GM12878 (cell line): ENCODE results near the gene SOWAHC. TPM values are rescaled to one million over a fixed set of nuclear protein-coding genes. Genes with fewer than 3 reads are reported as not detected.

Experiments
- ATAC-seq: fragments of 200-7000 bp; cut with Tn5 transposase; 3 replicates; pipeline ENCODE4 v1.9.1; 2020; ENCODE audit warnings: mild to moderate bottlenecking, moderate library complexity
- BruUV-seq: library from RNA; stranded (reverse); fragments of 400-500 nt; replicated peaks from 2 replicates; lab custom pipeline; 2021; lab: Mats Ljungman, UMichigan
- CTCF ChIA-PET: fragments of 300-600 bp; sonication (Branson Sonifier 250); formaldehyde crosslinking; extraction: SDS; loops from one replicate; lab custom pipeline; 2021; ENCODE audit warnings: inconsistent platforms; lab: Yijun Ruan, JAX
- POLR2A ChIA-PET: fragments of 350-600 bp; formaldehyde crosslinking; extraction: SDS; loops from one replicate; lab custom pipeline; 2021; ENCODE audit warnings: inconsistent platforms; lab: Charles Lee
- RAD21 ChIA-PET: fragments of 300-600 bp; sonication (Branson Sonifier 250); formaldehyde crosslinking; loops from one replicate; lab custom pipeline; 2023; ENCODE audit warnings: antibody characterized with exemption; ENCODE audit not compliant: unreplicated experiment; lab: Charles Lee
- SMC1A ChIA-PET: fragments of 300-600 bp; sonication (Branson Sonifier 250); formaldehyde crosslinking; loops from one replicate; lab custom pipeline; 2023; ENCODE audit not compliant: unreplicated experiment, uncharacterized antibody; lab: Charles Lee
- DNase-seq: peaks from one replicate; pipeline ENCODE4 v3.0.0-alpha.2; 2011; ENCODE audit warnings: low read depth, low spot score
- FAIRE-seq: peaks from 3 replicates; lab custom pipeline; 2011; peaks lifted over from hg19 to GRCh38; lab: Jason Lieb, UNC
- H2AFZ ChIP-seq: 2 replicates; pipeline ENCODE4 v1.6.0; 2011; ENCODE audit warnings: low read depth, low read length, control low read depth; ENCODE audit not compliant: control insufficient read depth
- H3K27ac ChIP-seq: 2 replicates; pipeline ENCODE4 v1.5.1; 2011; ENCODE audit warnings: control low read depth; ENCODE audit not compliant: control insufficient read depth, insufficient read depth
- H3K27me3 ChIP-seq, 2 experiments: replicated peaks in 1 of 2; 2 replicates each; pipeline versions ENCODE4 v1.6.0 to v1.6.1; 2011; ENCODE audit warnings: low read length in 1 of 2; ENCODE audit not compliant: control insufficient read depth in 2 of 2, insufficient read depth in 2 of 2
- H3K36me3 ChIP-seq, 2 experiments: 2 replicates each; pipeline ENCODE4 v1.5.1; 2011; ENCODE audit warnings: low read length in 1 of 2; ENCODE audit not compliant: control insufficient read depth in 2 of 2, insufficient read depth in 2 of 2
- H3K4me1 ChIP-seq: 2 replicates; pipeline ENCODE4 v1.6.1; 2011; ENCODE audit warnings: mild to moderate bottlenecking, low read length, moderate library complexity, mixed read lengths; ENCODE audit not compliant: control insufficient read depth, insufficient read depth
- H3K4me2 ChIP-seq: 2 replicates; pipeline ENCODE4 v1.6.0; 2011; ENCODE audit warnings: control low read depth; ENCODE audit not compliant: control insufficient read depth, insufficient read depth
- H3K4me3 ChIP-seq: fragments of 200-600 bp; sonication (generic); 2 replicates; pipeline ENCODE4 v1.5.1; 2016
- H3K79me2 ChIP-seq: 2 replicates; pipeline ENCODE4 v1.6.0; 2011; ENCODE audit warnings: low read length; ENCODE audit not compliant: control insufficient read depth, insufficient read depth
- H3K9ac ChIP-seq: 2 replicates; pipeline ENCODE4 v1.8.0; 2011; ENCODE audit warnings: low read length, control low read depth, mixed read lengths; ENCODE audit not compliant: control insufficient read depth, insufficient read depth
- H3K9me3 ChIP-seq: replicated peaks from 3 replicates; pipeline ENCODE4 v1.5.1; 2011; ENCODE audit warnings: mild to moderate bottlenecking, low read length; ENCODE audit not compliant: control insufficient read depth, insufficient read depth
- H4K20me1 ChIP-seq: 2 replicates; pipeline ENCODE4 v1.6.0; 2011; ENCODE audit not compliant: control insufficient read depth, insufficient read depth
- BCL11A ChIP-seq: IDR thresholded peaks from 2 replicates; pipeline ENCODE4 v1.6.1; 2011; ENCODE audit warnings: low read depth, low read length
- CBFB ChIP-seq: IDR thresholded peaks from 2 replicates; pipeline ENCODE4 v1.6.1; 2016; ENCODE audit warnings: antibody characterized with exemption, low read depth
- CEBPB ChIP-seq, 2 experiments: fragments of 150-350 bp in 1 of 2; IDR thresholded peaks; 2 replicates each; pipeline ENCODE4 v1.6.1; 2012 to 2014; ENCODE audit warnings: low read depth in 2 of 2, low read length in 2 of 2, borderline replicate concordance in 1 of 2, inconsistent platforms in 1 of 2
- CHD2 ChIP-seq: IDR thresholded peaks from 2 replicates; pipeline ENCODE4 v1.6.1; 2011; ENCODE audit warnings: low read depth, low read length, improper control_type of control experiment, borderline replicate concordance
- CREB1 ChIP-seq: IDR thresholded peaks from 2 replicates; pipeline ENCODE4 v1.6.1; 2012; ENCODE audit warnings: low read depth, mild to moderate bottlenecking, inconsistent platforms
- IKZF2 ChIP-seq, 2 experiments: fragments of 450-650 bp; IDR thresholded peaks; 2 replicates each; pipeline ENCODE4 v1.6.1; 2017; ENCODE audit warnings: mild to moderate bottlenecking in 2 of 2, moderate library complexity in 2 of 2
- NFYA ChIP-seq: IDR thresholded peaks from 2 replicates; pipeline ENCODE4 v1.6.1; 2011; ENCODE audit warnings: low read depth, mild to moderate bottlenecking, low read length, improper control_type of control experiment, borderline replicate concordance
- NR2C1 ChIP-seq: fragments of 450-650 bp; IDR thresholded peaks from 2 replicates; pipeline ENCODE4 v1.6.1; 2017; ENCODE audit warnings: antibody characterized with exemption, mild to moderate bottlenecking, moderate library complexity
- NRF1 ChIP-seq: conservative IDR thresholded peaks from 2 replicates; pipeline ENCODE4 v1.6.1; 2011; ENCODE audit warnings: mild to moderate bottlenecking, low read depth, low read length, improper control_type of control experiment
- PAX5 ChIP-seq: IDR thresholded peaks from 2 replicates; pipeline ENCODE4 v1.6.1; 2011; ENCODE audit warnings: low read depth, low read length, borderline replicate concordance
- RELA ChIP-seq: fragments of 450-650 bp; IDR thresholded peaks from 2 replicates; pipeline ENCODE4 v1.8.0; 2014; ENCODE audit warnings: borderline replicate concordance; ENCODE audit not compliant: partially characterized antibody
- SIX5 ChIP-seq: IDR thresholded peaks from 2 replicates; pipeline ENCODE4 v1.6.1; 2011; ENCODE audit warnings: mild to moderate bottlenecking, low read depth, low read length, moderate library complexity; ENCODE audit not compliant: severe bottlenecking
- SMAD5 ChIP-seq: IDR thresholded peaks from 2 replicates; pipeline ENCODE4 v1.6.1; 2016; ENCODE audit warnings: antibody characterized with exemption, low read depth
- TBL1XR1 ChIP-seq: IDR thresholded peaks from 2 replicates; pipeline ENCODE4 v1.6.1; 2012; ENCODE audit warnings: low read depth, low read length, improper control_type of control experiment
- ZNF274 ChIP-seq: IDR thresholded peaks from one replicate; pipeline ENCODE4 v1.8.0; 2011; ENCODE audit not compliant: insufficient read length, insufficient read depth
- WGBS: methylation state at CpG from one replicate; pipeline ENCODE4 v1.1.6; 2016; ENCODE audit warnings: low lambda C conversion rate; ENCODE audit not compliant: insufficient replicate concordance, insufficient coverage; ENCODE audit errors: missing lambda C conversion rate; 5-methylcytosine and 5-hydroxymethylcytosine counted together
- in situ Hi-C: fragments of 300-500 bp; cut with MboI; formaldehyde crosslinking; loops from 9 replicates; pipeline ENCODE4 v1.14.3; 2018; ENCODE audit warnings: mixed read lengths
- intact Hi-C: fragments of 100-400 bp; cut with micrococcal nuclease; formaldehyde crosslinking; loops from one replicate; pipeline ENCODE4 v1.14.2; 2022; ENCODE audit not compliant: unreplicated experiment
- polyA plus RNA-seq, 11 experiments: library from polyadenylated mRNA; depleted of rRNA in 4 of 11; unstranded in 6 of 11; stranded (reverse) in 5 of 11; fragments of >200 nt; fragmentation: Nextera tagmentation in 4 of 11; fragmentation: Illumina TruSeq in 1 of 11; extraction: Ambion mirVana in 4 of 11; extraction: Trizol in 1 of 11; gene quantifications; 1 replicate in 1 of 11; 2 replicates in 10 of 11; pipeline versions ENCODE4 v1.2.1 to v1.2.3, GENCODE V29; 2011 to 2016; ENCODE audit warnings: inconsistent platforms in 2 of 11, missing spikeins in 2 of 11, low read depth in 1 of 11
- total RNA-seq, 4 experiments: library from RNA; depleted of rRNA in 3 of 4; stranded (reverse); fragments of >200 nt in 3 of 4; fragmentation: Illumina TruSeq in 1 of 4; extraction: Trizol in 1 of 4; gene quantifications; 2 replicates each; pipeline versions ENCODE4 v1.2.1 to v1.2.3, GENCODE V29; 2013 to 2021
- TF ChIP-seq, protein P1 (sequence below): fragments of 450-650 bp; IDR thresholded peaks from 2 replicates; pipeline ENCODE4 v1.6.1; 2014; ENCODE audit warnings: mild to moderate bottlenecking
- TF ChIP-seq, protein P2 (sequence below): fragments of 450-650 bp; IDR thresholded peaks from 2 replicates; pipeline ENCODE4 v1.6.1; 2017; ENCODE audit warnings: low read depth, mild to moderate bottlenecking, moderate library complexity

Gene SOWAHC
- total and polyA plus RNA-seq, 10 of the 15 experiments (the other 5 are each of a cell fraction or from before 2014, with no cell fraction given): 0.48 to 2.6 (median 1.8) TPM

DNA sequence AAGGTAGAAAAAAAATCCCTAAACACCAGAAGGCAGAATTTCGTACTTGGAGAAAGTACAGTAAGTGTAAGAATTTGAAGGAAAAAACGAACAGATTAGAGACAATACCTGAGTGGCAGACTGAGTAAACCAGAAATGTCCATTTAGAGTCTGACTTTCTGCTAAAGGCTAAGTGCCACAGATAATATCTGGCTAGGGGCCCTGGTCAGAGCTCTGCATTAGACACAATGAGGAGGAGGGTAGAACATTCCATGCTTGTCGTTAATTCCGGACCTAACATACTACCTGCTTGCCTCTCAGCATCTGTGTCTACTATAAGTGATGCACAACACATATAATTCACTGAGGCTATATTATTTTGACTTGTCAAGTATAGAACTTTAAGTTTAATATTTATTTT is 18.5 kb upstream of the SOWAHC start:
- no peak for TF ChIP-seq BCL11A
- no peak for TF ChIP-seq NR2C1
- no peak for TF ChIP-seq SMAD5
- no peak for TF ChIP-seq CEBPB (IDR thresholded peaks at IDR 0.05; ENCODE audit: borderline replicate concordance in 1 of 2, low read depth in 2 of 2, low read length in 2 of 2)
- no peak for TF ChIP-seq IKZF2 (IDR thresholded peaks at IDR 0.05)
- no peak for TF ChIP-seq SIX5
- no peak for TF ChIP-seq RELA
- TF ChIP-seq CBFB: no peak
- no peak for TF ChIP-seq CHD2
- TF ChIP-seq, protein P1, sequence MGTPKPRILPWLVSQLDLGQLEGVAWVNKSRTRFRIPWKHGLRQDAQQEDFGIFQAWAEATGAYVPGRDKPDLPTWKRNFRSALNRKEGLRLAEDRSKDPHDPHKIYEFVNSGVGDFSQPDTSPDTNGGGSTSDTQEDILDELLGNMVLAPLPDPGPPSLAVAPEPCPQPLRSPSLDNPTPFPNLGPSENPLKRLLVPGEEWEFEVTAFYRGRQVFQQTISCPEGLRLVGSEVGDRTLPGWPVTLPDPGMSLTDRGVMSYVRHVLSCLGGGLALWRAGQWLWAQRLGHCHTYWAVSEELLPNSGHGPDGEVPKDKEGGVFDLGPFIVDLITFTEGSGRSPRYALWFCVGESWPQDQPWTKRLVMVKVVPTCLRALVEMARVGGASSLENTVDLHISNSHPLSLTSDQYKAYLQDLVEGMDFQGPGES: no peak
- TF ChIP-seq ZNF274: no peak
- TF ChIP-seq TBL1XR1: no peak
- no peak for TF ChIP-seq PAX5
- TF ChIP-seq NRF1: no peak
- TF ChIP-seq, protein P2, sequence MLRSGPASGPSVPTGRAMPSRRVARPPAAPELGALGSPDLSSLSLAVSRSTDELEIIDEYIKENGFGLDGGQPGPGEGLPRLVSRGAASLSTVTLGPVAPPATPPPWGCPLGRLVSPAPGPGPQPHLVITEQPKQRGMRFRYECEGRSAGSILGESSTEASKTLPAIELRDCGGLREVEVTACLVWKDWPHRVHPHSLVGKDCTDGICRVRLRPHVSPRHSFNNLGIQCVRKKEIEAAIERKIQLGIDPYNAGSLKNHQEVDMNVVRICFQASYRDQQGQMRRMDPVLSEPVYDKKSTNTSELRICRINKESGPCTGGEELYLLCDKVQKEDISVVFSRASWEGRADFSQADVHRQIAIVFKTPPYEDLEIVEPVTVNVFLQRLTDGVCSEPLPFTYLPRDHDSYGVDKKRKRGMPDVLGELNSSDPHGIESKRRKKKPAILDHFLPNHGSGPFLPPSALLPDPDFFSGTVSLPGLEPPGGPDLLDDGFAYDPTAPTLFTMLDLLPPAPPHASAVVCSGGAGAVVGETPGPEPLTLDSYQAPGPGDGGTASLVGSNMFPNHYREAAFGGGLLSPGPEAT: no peak
- no peak for TF ChIP-seq CREB1
- TF ChIP-seq NFYA: no peak
- H3K9me3 ChIP-seq: no peaks in the 10 kb centered on the region; the same call in 2 of the 3 replicates
- H4K20me1 ChIP-seq: no peaks in the 10 kb centered on the region
- ChIA-PET SMC1A (interaction anchor here (6.4 kb wide), 1 partner anchor 11 kb away, joined by 74 read pairs; no protein-coding TSS in a partner anchor), CTCF (interaction anchor here (1.2 to 5.1 kb wide), 3 partner anchors 12 to 21 kb away, joined by 3 to 34 read pairs (median 3); no protein-coding TSS in a partner anchor), POLR2A (interaction anchor here (1.0 to 1.3 kb wide), 3 partner anchors 11 to 14 kb away, joined by 3 to 4 read pairs (median 3); no protein-coding TSS in a partner anchor), RAD21 (interaction anchor here (0.6 to 1.3 kb wide), 4 partner anchors 11 to 39 kb away, joined by 3 to 6 read pairs (median 3); no protein-coding TSS in a partner anchor)
- H3K4me3 ChIP-seq: no peak overlapping the region
- ATAC-seq (no peak), DNase-seq (no peak), FAIRE-seq (no peak)
- H3K4me1 ChIP-seq: peaks cover 16% of the 10 kb centered on the region
- no peak overlapping the region for H3K27ac ChIP-seq
- intact Hi-C loops: no loop called here
- H3K36me3 ChIP-seq: no peaks in the 10 kb centered on the region; a peak in 2 of 4 replicates
- BruUV-seq: no TSS peak
- H3K27me3 ChIP-seq: no peaks in the 10 kb centered on the region
- no peak overlapping the region for H2AFZ ChIP-seq
- H3K4me2 ChIP-seq: no peak overlapping the region
- no peak overlapping the region for H3K9ac ChIP-seq
- WGBS: 72% methylated on average over 4 of the region's 4 CpGs
- H3K79me2 ChIP-seq: peaks cover 32% of the 10 kb centered on the region
- in situ Hi-C loops: no loop called here
